Kidney (tissue), 14 donors: ENCODE results near the gene CDC42BPG. TPM values are rescaled to one million over a fixed set of nuclear protein-coding genes. Genes with fewer than 3 reads are reported as not detected.

Source experiments
- DNase-seq, 5 donors: peaks; one replicate each; pipeline ENCODE4 v3.0.0-alpha.2; 2013 to 2020
- FAIRE-seq: peaks from 2 replicates; lab custom pipeline; 2012; peaks lifted over from hg19 to GRCh38; lab: Jason Lieb, UNC
- H3K27ac ChIP-seq, 2 donors: one replicate each; pipeline ENCODE4 v1.7.0; 2013; ENCODE audit warnings: low read depth in 2 of 2, low read length in 2 of 2, inconsistent platforms in 1 of 2
- H3K27me3 ChIP-seq: one replicate; pipeline ENCODE4 v1.7.1; 2013; ENCODE audit warnings: low read length, inconsistent platforms; ENCODE audit not compliant: control insufficient read depth, insufficient read depth
- H3K36me3 ChIP-seq, 3 donors: one replicate each; pipeline versions ENCODE4 v1.7.0 to v1.7.1; 2013; ENCODE audit warnings: low read length in 3 of 3, control low read depth in 1 of 3, inconsistent platforms in 1 of 3; ENCODE audit not compliant: insufficient read depth in 3 of 3, control insufficient read depth in 2 of 3
- H3K4me1 ChIP-seq, 3 donors: one replicate each; pipeline versions ENCODE4 v1.7.0 to v1.7.1; 2013; ENCODE audit warnings: low read length in 3 of 3, inconsistent platforms in 1 of 3, low read depth in 1 of 3; ENCODE audit not compliant: control insufficient read depth in 2 of 3, insufficient read depth in 2 of 3
- H3K4me3 ChIP-seq, 3 donors: one replicate each; pipeline versions ENCODE4 v1.7.0 to v1.8.1; 2013; ENCODE audit warnings: low read length in 3 of 3, control low read depth in 1 of 3, inconsistent platforms in 1 of 3
- H3K9ac ChIP-seq, 3 donors: one replicate each; pipeline versions ENCODE4 v1.7.0 to v1.7.1; 2013; ENCODE audit warnings: low read length in 3 of 3, control low read depth in 1 of 3, inconsistent platforms in 1 of 3
- H3K9me3 ChIP-seq, 3 donors: one replicate each; pipeline versions ENCODE4 v1.7.0 to v1.7.1; 2013; ENCODE audit warnings: low read length in 3 of 3, control low read depth in 1 of 3, inconsistent platforms in 1 of 3; ENCODE audit not compliant: control insufficient read depth in 2 of 3, insufficient read depth in 1 of 3
- intact Hi-C: fragments of 100-400 bp; cut with DNase I; formaldehyde crosslinking; loops from one replicate; pipeline ENCODE4 v1.11.1; 2022
- polyA plus RNA-seq: library from polyadenylated mRNA; stranded (reverse); fragments of 350-450 nt; fragmentation: Illumina TruSeq; extraction: RNeasy Lipid Tissue Mini Kit (QIAGEN cat#74804); gene quantifications from one replicate; pipeline ENCODE4 v1.2.3, GENCODE V29; 2014; ENCODE audit warnings: low read depth, low replicate concordance; ENCODE audit not compliant: insufficient read depth
- total RNA-seq: library from RNA; stranded (reverse); fragmentation: NEBNext Ultra II Directional; extraction: Animal tissue kit (Norgen Biotek cat#: 25700); gene quantifications from one replicate; pipeline ENCODE4 v1.2.1, GENCODE V29; 2021
- TF ChIP-seq, protein P1 (sequence below): IDR thresholded peaks from 3 replicates; pipeline ENCODE4 v1.5.1; 2012; ENCODE audit warnings: mild to moderate bottlenecking, moderate library complexity, borderline replicate concordance; ENCODE audit not compliant: insufficient read depth; ENCODE audit errors: extremely low read depth
- donor health status: control.
- donor health status: control.
- donor health status: control.
- donor health status: control.
- donor health status: control.
- donor health status: DM: yes; HTN: yes; CAD: no.
- donor health status: Normal renal cell carcinoma (clear cell type).

CDC42BPG gene
- total and polyA plus RNA-seq, 2 donors from 2014 or later, result 4.5 to 20.7 TPM

DNA sequence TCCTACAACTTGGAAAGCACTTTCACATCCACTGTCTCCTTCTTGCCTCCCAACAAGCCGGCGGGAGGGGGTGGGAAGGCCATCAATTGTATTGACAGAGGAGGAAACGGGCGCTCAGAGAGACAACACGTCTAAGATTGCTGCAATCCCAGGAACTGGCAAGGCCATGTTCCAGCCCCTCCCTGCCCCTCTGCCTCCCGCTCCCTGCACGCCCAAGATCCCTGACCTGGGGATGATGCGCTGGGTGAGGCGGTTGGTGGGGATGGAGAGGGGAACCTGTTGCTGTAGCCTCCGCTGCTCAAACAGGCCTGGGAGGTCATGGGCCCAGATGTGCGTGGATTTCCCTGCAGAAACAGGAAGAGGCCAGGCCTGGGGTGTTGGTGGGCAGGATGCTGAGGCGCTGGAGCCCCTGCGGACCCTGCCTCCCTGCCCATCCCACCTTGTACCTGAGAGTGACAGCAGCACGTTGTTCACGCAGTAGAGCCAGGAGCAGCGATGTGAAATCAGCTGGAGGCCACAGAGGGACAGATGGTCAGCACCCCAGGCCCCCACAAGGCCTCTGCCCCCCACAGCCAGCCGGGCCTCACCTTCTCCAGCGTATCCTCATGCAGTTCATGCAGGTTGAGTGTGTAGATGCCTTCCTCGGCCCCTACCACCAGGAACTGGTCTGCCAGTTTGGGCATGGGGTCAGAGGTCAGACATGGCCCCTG lies 48.3 kb downstream of the CDC42BPG start:
- Histone ChIP-seq H3K9me3 (no peaks in the 10 kb centered on the region), H3K27me3 (no peaks in the 10 kb centered on the region), H3K36me3 (no peaks in the 10 kb centered on the region), H3K27ac (no peak overlapping the region), H3K4me1 (no peaks in the 10 kb centered on the region), H3K4me3 (no peak overlapping the region), H3K9ac (no peak overlapping the region)
- FAIRE-seq (no peak), DNase-seq (peak in 1 of 5 donors; percentile 46)
- TF ChIP-seq, protein P1, sequence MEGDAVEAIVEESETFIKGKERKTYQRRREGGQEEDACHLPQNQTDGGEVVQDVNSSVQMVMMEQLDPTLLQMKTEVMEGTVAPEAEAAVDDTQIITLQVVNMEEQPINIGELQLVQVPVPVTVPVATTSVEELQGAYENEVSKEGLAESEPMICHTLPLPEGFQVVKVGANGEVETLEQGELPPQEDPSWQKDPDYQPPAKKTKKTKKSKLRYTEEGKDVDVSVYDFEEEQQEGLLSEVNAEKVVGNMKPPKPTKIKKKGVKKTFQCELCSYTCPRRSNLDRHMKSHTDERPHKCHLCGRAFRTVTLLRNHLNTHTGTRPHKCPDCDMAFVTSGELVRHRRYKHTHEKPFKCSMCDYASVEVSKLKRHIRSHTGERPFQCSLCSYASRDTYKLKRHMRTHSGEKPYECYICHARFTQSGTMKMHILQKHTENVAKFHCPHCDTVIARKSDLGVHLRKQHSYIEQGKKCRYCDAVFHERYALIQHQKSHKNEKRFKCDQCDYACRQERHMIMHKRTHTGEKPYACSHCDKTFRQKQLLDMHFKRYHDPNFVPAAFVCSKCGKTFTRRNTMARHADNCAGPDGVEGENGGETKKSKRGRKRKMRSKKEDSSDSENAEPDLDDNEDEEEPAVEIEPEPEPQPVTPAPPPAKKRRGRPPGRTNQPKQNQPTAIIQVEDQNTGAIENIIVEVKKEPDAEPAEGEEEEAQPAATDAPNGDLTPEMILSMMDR, result no peak
- intact Hi-C loops, result no loop called here

DNA sequence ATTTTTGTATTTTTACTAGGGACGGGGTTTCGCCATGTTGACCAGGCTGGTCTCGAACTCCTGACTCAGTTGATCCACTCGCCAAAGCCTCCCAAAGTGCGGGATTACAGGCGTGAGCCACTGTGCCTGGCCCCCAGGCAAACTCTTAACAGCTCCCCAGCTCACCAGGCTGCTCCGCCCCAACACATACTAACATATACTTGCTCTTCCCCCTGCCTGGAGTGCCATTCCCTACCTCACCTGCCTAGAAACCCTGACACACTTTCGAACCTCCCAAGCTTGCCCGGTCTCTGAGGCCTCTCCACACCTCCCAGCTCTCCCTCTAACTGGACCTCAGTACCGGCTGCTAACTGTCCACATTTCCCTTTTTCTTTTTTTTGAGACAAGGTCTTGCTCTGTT lies 49.9 kb downstream of the CDC42BPG start:
- DNase-seq (peak in 1 of 5 donors; percentile 31), FAIRE-seq (no peak)
- no peaks in the 10 kb centered on the region for H3K4me1 ChIP-seq
- intact Hi-C loops, result no loop called here
- H3K9me3 ChIP-seq, result no peaks in the 10 kb centered on the region
- H3K27ac ChIP-seq, result no peak overlapping the region
- H3K27me3 ChIP-seq, result no peaks in the 10 kb centered on the region
- TF ChIP-seq, protein P1, result no peak
- H3K4me3 ChIP-seq, result no peak overlapping the region
- no peak overlapping the region for H3K9ac ChIP-seq
- peaks cover 0 to 2% (median 0%) of the 10 kb centered on the region in 3 donors for H3K36me3 ChIP-seq

DNA sequence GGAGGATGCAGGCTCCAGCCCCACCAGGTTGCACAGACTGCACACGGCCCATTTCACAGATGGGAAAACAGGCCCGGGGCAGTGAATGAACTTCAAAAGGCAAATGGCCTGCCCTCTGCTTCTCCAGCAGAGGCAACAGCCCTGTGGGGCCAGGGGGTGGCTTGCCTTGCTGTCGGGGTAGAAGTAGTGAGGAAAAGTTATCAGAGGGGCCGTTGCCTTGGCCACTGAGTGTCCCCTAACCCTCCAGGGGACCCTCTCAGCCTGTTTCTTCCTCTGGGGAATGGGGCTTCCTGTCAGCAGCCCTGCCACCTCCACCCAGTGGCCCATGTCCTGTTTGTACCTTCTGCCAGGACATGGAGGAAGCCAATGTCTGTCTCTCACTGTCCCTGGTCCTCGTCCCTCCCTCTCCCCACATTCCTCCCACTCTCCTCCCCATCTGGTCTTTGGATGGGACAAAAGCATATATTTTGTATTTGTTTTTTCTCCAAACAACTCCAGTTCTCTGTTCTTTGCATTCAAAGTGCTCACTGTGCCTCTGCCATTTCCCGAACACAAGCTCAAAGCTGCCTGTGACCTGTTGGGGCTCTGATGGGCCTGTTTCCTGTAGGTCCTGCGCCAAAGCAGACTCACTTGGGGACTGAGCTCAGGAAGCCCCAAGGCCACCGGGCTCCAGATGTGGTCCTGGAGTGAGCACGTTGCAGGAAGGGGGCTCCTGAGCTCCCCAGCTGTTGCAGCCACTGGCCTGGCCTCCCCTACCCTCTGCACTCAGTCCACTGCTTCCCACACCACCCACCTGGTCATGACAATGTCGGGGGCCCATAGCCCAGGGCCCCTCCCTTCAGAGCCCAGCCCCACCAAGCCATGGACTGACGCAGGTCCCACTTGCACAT lies 50.9 kb downstream of the CDC42BPG start:
- TF ChIP-seq, protein P1, result no peak
- intact Hi-C loops, result no loop called here
- Histone ChIP-seq H3K9ac (no peak overlapping the region), H3K4me3 (no peak overlapping the region), H3K27ac (no peak overlapping the region), H3K9me3 (no peaks in the 10 kb centered on the region), H3K4me1 (no peaks in the 10 kb centered on the region), H3K36me3 (peaks cover 0 to 2% (median 0%) of the 10 kb centered on the region in 3 donors), H3K27me3 (no peaks in the 10 kb centered on the region)
- peak in 2 of 5 donors; percentile 24 to 48 for DNase-seq
- no peak for FAIRE-seq
